HepG2 (cell line): ENCODE results near the gene DCAF16. TPM values are rescaled to one million over a fixed set of nuclear protein-coding genes. Genes with fewer than 3 reads are reported as not detected.

ENCODE experiments used
- ATAC-seq: fragments of 200-7000 bp; cut with Tn5 transposase; 3 replicates; pipeline ENCODE4 v1.9.1; 2020; ENCODE audit warnings: mild to moderate bottlenecking, moderate library complexity
- BruUV-seq: library from RNA; stranded (reverse); fragments of 400-500 nt; replicated peaks from 2 replicates; lab custom pipeline; 2021; lab: Mats Ljungman, UMichigan
- CTCF ChIA-PET: fragments of 300-600 bp; formaldehyde crosslinking; extraction: SDS; loops from one replicate; lab custom pipeline; 2021; ENCODE audit warnings: low total read pairs, inconsistent platforms, low intra/inter-chr PET ratio; lab: Yijun Ruan, JAX
- POLR2A ChIA-PET: fragments of 350-600 bp; sonication (Branson Sonifier 250); formaldehyde crosslinking; loops from one replicate; lab custom pipeline; 2020; ENCODE audit warnings: antibody characterized with exemption, inconsistent platforms; lab: Yijun Ruan, JAX
- DNase-seq: peaks from one replicate; pipeline ENCODE4 v3.0.0-alpha.2; 2015; ENCODE audit warnings: low spot score
- FAIRE-seq: peaks from 3 replicates; lab custom pipeline; 2011; peaks lifted over from hg19 to GRCh38; lab: Jason Lieb, UNC
- H2AFZ ChIP-seq: one replicate; pipeline ENCODE4 v1.6.1; 2011; ENCODE audit warnings: low read length, inconsistent platforms
- H3K27ac ChIP-seq: fragments of 300-600 bp; 3 replicates; pipeline ENCODE4 v1.8.0; 2011; ENCODE audit warnings: mixed run types, mild to moderate bottlenecking, mixed read lengths, low read length, inconsistent platforms; ENCODE audit not compliant: insufficient read depth; ENCODE audit errors: extremely low read length
- H3K27me3 ChIP-seq, 2 experiments: fragments of 200-600 bp in 1 of 2; 2 replicates in 1 of 2; 3 replicates in 1 of 2; pipeline versions ENCODE4 v1.6.0 to v1.8.0; 2011; ENCODE audit warnings: low read length in 2 of 2, mild to moderate bottlenecking in 2 of 2, moderate library complexity in 2 of 2, inconsistent platforms in 1 of 2; ENCODE audit not compliant: insufficient read depth in 2 of 2, control insufficient read depth in 1 of 2
- H3K36me3 ChIP-seq, 2 experiments: fragments of 200-600 bp in 1 of 2; replicated peaks in 1 of 2; 2 replicates in 1 of 2; 3 replicates in 1 of 2; pipeline versions ENCODE4 v1.5.1 to v1.8.0; 2011; ENCODE audit warnings: low read length in 2 of 2, inconsistent platforms in 1 of 2; ENCODE audit not compliant: insufficient read depth in 2 of 2, control insufficient read depth in 1 of 2
- H3K4me1 ChIP-seq: 2 replicates; pipeline ENCODE4 v1.5.1; 2012; ENCODE audit warnings: low read length, inconsistent platforms; ENCODE audit not compliant: insufficient read depth
- H3K4me2 ChIP-seq: 2 replicates; pipeline ENCODE4 v1.6.0; 2011; ENCODE audit warnings: low read depth, low read length, inconsistent platforms
- H3K4me3 ChIP-seq, 3 experiments: fragments of 200-600 bp in 1 of 3; sonication (generic), shearing (Covaris generic) in 1 of 3; replicated peaks in 1 of 3; 2 replicates each; pipeline ENCODE4 v1.5.1; 2011 to 2016; ENCODE audit warnings: low read length in 3 of 3, inconsistent platforms in 2 of 3, low read depth in 2 of 3, mild to moderate bottlenecking in 2 of 3, control low read depth in 1 of 3, mixed read lengths in 1 of 3; ENCODE audit not compliant: insufficient read depth in 1 of 3
- H3K79me2 ChIP-seq: one replicate; pipeline ENCODE4 v1.6.1; 2011; ENCODE audit warnings: low read length, inconsistent platforms; ENCODE audit not compliant: insufficient read depth
- H3K9ac ChIP-seq: 2 replicates; pipeline ENCODE4 v1.6.0; 2011; ENCODE audit warnings: mild to moderate bottlenecking, low read depth, low read length, inconsistent platforms; ENCODE audit not compliant: insufficient read depth
- H3K9me3 ChIP-seq: 2 replicates; pipeline ENCODE4 v1.5.1; 2012; ENCODE audit warnings: mild to moderate bottlenecking, low read length
- H4K20me1 ChIP-seq: 2 replicates; pipeline ENCODE4 v1.6.0; 2011; ENCODE audit warnings: inconsistent platforms, mild to moderate bottlenecking, low read length, moderate library complexity; ENCODE audit not compliant: insufficient read depth
- ATF2 ChIP-seq: sonication (generic); formaldehyde crosslinking; IDR thresholded peaks from 2 replicates; pipeline ENCODE4 v1.4.0; 2020; ENCODE audit warnings: missing genetic modification reagents
- CCDC6 ChIP-seq: sonication (generic); formaldehyde crosslinking; IDR thresholded peaks from 2 replicates; pipeline ENCODE4 v1.8.1; 2022; ENCODE audit warnings: mild to moderate bottlenecking, missing genetic modification reagents, moderate library complexity
- HNRNPH1 ChIP-seq: fragments of 200-400 bp; formaldehyde crosslinking; optimal IDR thresholded peaks from 2 replicates; pipeline ENCODE3; 2017; ENCODE audit warnings: mild to moderate bottlenecking, low read depth, low read length
- HOXD1 ChIP-seq: sonication (generic); formaldehyde crosslinking; IDR thresholded peaks from 2 replicates; pipeline ENCODE4 v1.5.0; 2020; ENCODE audit warnings: missing genetic modification reagents
- PLRG1 ChIP-seq: fragments of 450-650 bp; conservative IDR thresholded peaks from 2 replicates; pipeline ENCODE4 v1.6.1; 2016
- SMAD3 ChIP-seq: sonication (generic); formaldehyde crosslinking; IDR thresholded peaks from 2 replicates; pipeline ENCODE4 v1.4.0; 2020; ENCODE audit warnings: missing genetic modification reagents
- ZNF354B ChIP-seq: sonication (generic); formaldehyde crosslinking; IDR thresholded peaks from 2 replicates; pipeline ENCODE4 v1.8.0; 2022; ENCODE audit warnings: mild to moderate bottlenecking, missing genetic modification reagents
- ZNF431 ChIP-seq: sonication (generic); formaldehyde crosslinking; IDR thresholded peaks from 2 replicates; pipeline ENCODE4 v1.9.0; 2022; ENCODE audit warnings: missing genetic modification reagents, low read depth, mild to moderate bottlenecking, borderline replicate concordance
- ZNF484 ChIP-seq: sonication (generic); formaldehyde crosslinking; IDR thresholded peaks from 2 replicates; pipeline ENCODE4 v1.5.1; 2020; ENCODE audit warnings: mild to moderate bottlenecking, low read depth, missing genetic modification reagents, borderline replicate concordance
- ZNF503 ChIP-seq: sonication (generic); formaldehyde crosslinking; IDR thresholded peaks from 2 replicates; pipeline ENCODE4 v1.4.0; 2020; ENCODE audit warnings: missing genetic modification reagents
- ZNF672 ChIP-seq: sonication (generic); formaldehyde crosslinking; IDR thresholded peaks from 2 replicates; pipeline ENCODE4 v1.8.1; 2022; ENCODE audit warnings: missing genetic modification reagents
- ZNF788 ChIP-seq: sonication (generic); formaldehyde crosslinking; IDR thresholded peaks from 2 replicates; pipeline ENCODE4 v1.5.0; 2020; ENCODE audit warnings: mild to moderate bottlenecking, missing genetic modification reagents, borderline replicate concordance
- WGBS: methylation state at CpG from one replicate; pipeline ENCODE4 v1.1.6; 2017; ENCODE audit warnings: low lambda C conversion rate; 5-methylcytosine and 5-hydroxymethylcytosine counted together
- in situ Hi-C: cut with HindIII; loops from 2 replicates; pipeline ENCODE4 v1.10.0; 2017; ENCODE audit warnings: low pct_unique_long_range_greater_than_20kb; ENCODE audit not compliant: extremely low pct_ligation_motif_present
- intact Hi-C: fragments of 100-400 bp; cut with micrococcal nuclease; formaldehyde crosslinking; loops from one replicate; pipeline ENCODE4 v1.10.0; 2022; ENCODE audit not compliant: unreplicated experiment
- polyA plus RNA-seq, 8 experiments: library from polyadenylated mRNA; depleted of rRNA in 3 of 8; stranded (reverse) in 7 of 8; unstranded in 1 of 8; fragments of >200 nt; fragmentation: Illumina TruSeq in 4 of 8; extraction: Trizol in 4 of 8; gene quantifications; 2 replicates each; pipeline versions ENCODE4 v1.2.1 to v1.2.3, GENCODE V29; 2011 to 2016; ENCODE audit warnings: low read depth in 4 of 8, missing spikeins in 1 of 8, mixed read lengths in 1 of 8; ENCODE audit not compliant: insufficient read depth in 1 of 8
- total RNA-seq, 5 experiments: library from RNA; depleted of rRNA; stranded (reverse); fragments of >200 nt; fragmentation: Illumina TruSeq; extraction: Trizol; gene quantifications; 2 replicates each; pipeline ENCODE4 v1.2.3, GENCODE V29; 2016; ENCODE audit warnings: low read depth in 1 of 5

The DCAF16 gene
- total and polyA plus RNA-seq, 2 of the 13 experiments (the other 11 are each of a cell fraction or from before 2014, with no cell fraction given): 37.5 to 41.9 TPM

DNA sequence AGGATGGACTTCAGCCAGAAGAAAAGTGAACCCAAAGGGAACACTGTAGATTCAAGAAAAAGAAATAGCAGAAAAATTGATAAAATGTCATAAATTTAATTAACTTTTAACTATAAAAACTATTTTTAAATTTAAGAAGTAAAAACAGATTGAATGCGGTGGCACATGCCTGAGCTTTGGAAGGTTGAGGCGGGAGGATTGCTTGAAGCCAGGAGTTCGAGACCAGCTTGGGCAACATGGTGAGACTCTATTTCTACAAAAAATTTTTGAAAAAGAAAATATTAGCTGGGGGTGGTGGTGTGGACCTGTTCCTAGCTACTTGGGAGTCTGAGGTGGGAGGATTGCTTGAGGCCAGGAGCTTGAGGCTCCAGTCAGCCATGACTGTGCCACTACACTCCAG, 32.1 kb downstream of the DCAF16 start:
- WGBS: 62% methylated on average over 3 of the region's 3 CpGs
- no peak overlapping the region for H3K4me2 ChIP-seq
- H3K4me1 ChIP-seq: peaks cover 14% of the 10 kb centered on the region; the same call in 1 of the 2 replicates
- peaks cover 3 to 30% of the 10 kb centered on the region in 2 experiments for H3K27me3 ChIP-seq
- H2AFZ ChIP-seq: no peak overlapping the region
- in situ Hi-C loops: no loop called here
- no peaks in the 10 kb centered on the region for H3K36me3 ChIP-seq
- H3K4me3 ChIP-seq: no peak overlapping the region
- no peaks in the 10 kb centered on the region for H4K20me1 ChIP-seq
- FAIRE-seq: no peak
- TF ChIP-seq ZNF788 (CRISPR knock-in tag) (no peak), ZNF672 (CRISPR knock-in tag) (no peak), HNRNPH1 (no peak), ZNF431 (no peak), ZNF503 (CRISPR knock-in tag) (no peak), HOXD1 (CRISPR knock-in tag) (no peak), CCDC6 (CRISPR knock-in tag) (no peak), ATF2 (CRISPR knock-in tag) (no peak), ZNF354B (CRISPR knock-in tag) (no peak), SMAD3 (no peak), ZNF484 (CRISPR knock-in tag) (no peak), PLRG1 (no peak)
- CTCF ChIA-PET: no interaction called here
- no peak for DNase-seq
- H3K79me2 ChIP-seq: no peaks in the 10 kb centered on the region
- no peak overlapping the region for H3K9ac ChIP-seq
- intact Hi-C loops: no loop called here
- no peaks in the 10 kb centered on the region for H3K9me3 ChIP-seq
- no peak overlapping the region for H3K27ac ChIP-seq
- POLR2A ChIA-PET: no interaction called here
- no peak for ATAC-seq
- no TSS peak for BruUV-seq
